ENCODE measurements around the gene TOMM20.

TOMM20 gene

DNA sequence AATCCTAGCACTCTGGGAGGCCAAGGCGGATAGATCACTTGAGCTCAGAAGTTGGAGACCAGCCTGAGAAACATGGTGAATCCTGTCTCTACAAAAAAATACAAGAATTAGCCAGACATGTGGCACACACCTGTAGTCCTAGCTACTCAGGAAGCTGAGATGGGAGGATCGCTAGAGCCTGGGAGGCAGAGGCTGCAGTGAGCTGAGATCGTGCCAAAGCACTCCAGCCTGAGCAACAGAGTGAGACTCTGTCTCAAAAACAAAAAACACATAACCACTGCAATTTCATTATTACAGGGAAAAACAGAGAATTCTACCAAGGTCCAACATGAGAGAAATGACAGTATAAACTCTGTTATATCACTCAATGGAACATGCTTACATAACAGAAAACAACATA is 4.4 kb upstream of the TOMM20 start:
- no peak for DNase-seq

DNA sequence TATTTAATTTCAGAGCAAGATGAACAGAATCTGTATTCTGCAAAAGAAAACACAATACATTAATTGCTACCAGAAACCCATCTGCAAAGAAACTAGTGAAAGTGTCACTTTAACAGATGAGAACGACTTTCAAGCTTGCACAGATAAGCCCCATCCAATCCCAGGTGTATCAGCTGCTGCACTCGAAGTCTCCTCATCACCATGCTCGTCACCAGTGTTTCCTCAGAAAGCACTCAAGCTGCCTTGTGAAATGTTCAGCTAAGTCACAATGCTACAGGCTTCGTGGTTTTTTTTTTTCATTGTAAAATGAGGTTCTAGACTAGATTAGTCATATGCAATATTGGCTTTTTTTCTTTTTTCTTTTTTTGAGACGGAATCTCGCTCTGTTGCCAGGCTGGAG is 3.3 kb upstream of the TOMM20 start:
- no peak for DNase-seq

DNA sequence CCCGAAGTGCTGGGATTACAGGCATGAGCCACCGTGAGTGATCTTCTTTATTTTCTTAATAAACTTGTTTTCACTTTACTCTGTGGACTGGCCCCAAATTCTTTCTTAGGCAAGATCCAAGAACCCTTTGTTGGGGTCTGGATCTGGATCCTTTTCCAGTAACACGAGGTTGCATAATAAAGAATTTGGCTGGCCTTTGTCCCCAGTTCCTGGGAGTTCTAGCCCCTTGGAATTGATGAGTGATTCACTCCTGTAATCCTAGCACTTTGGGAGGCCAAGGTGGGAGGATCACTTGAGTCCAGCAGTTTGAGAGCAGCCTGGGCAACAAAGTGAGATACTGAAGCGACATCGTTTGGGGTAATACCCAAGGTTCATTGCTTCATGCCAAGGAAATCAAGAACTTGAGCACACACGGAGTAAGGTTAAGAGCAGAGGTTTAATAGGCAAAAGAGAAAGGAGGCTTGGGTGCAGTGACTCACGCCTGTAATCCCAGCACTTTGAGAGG is 2.2 kb upstream of the TOMM20 start:
- DNase-seq, result no peak

GRCh38 chr1:235129774-235130570 is 1.3 kb upstream of the TOMM20 start:
- peak; percentile 25 for DNase-seq

GRCh38 chr1:235127732-235128455 is 743 bp downstream of the TOMM20 start:
- peak; percentile 37 for DNase-seq

- peak; percentile 38 for DNase-seq
These were observed 1.4 kb downstream of the TOMM20 start for GRCh38 chr1:235127203-235127602.

DNA sequence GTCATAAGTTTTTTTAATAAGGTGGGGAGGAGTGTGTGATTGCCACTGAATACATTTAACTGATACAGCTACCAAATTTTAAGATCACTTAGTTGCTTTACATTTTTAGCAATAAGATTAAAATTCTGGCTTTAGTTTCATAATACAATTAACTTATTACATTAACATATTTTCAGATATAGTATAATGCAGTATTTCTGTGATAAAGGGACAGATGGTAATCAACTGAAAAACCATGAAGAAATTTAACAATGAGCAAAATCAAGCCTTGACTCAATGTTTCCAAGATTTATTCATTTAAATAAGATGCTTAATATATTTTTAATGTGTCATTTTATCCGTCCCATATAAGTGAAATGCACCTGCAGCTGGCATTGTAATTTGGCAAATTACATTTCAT is 4.0 kb downstream of the TOMM20 start:
- no peak for DNase-seq

DNA sequence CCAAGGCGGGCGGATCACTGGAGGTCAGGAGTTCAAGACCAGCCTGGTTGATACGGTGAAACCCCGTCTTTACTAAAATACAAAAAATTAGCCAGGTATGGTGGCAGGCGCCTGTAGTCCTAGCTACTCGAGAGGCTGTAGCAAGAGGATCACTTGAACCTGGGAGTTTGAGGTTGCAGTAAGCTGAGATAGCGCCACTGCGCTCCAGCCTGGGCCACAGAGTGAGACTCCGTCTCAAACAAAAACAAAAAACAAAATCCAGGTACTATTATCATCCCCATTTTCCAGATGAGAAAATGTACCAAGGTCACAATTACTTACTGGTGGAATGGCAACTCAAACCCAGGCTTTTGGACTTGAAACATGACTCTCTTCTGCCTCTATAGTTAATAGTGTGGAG is 4.5 kb downstream of the TOMM20 start:
- DNase-seq, result no peak

DNA sequence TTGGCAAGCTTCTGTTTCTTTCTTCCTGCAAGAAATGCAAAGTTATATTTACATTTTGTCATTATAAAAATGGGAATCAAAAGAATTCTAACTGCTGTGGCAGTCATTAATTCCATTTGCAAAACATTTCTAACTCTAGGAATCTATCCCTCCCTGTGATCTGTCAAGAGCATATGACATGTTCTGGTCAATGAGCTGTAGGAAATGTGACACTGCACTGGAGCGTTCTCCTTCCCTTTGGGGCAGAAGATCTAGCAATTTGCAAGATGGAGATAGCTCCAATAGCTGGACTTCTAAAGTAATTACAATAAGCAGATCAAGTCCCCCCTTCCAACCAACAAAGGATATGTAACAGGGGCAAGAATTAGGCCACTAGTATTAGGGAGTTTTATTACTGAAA is 6.3 kb downstream of the TOMM20 start:
- DNase-seq, result no peak

- no peak for DNase-seq
These were observed 15.3 kb downstream of the TOMM20 start for GRCh38 chr1:235113183-235113917.

DNA sequence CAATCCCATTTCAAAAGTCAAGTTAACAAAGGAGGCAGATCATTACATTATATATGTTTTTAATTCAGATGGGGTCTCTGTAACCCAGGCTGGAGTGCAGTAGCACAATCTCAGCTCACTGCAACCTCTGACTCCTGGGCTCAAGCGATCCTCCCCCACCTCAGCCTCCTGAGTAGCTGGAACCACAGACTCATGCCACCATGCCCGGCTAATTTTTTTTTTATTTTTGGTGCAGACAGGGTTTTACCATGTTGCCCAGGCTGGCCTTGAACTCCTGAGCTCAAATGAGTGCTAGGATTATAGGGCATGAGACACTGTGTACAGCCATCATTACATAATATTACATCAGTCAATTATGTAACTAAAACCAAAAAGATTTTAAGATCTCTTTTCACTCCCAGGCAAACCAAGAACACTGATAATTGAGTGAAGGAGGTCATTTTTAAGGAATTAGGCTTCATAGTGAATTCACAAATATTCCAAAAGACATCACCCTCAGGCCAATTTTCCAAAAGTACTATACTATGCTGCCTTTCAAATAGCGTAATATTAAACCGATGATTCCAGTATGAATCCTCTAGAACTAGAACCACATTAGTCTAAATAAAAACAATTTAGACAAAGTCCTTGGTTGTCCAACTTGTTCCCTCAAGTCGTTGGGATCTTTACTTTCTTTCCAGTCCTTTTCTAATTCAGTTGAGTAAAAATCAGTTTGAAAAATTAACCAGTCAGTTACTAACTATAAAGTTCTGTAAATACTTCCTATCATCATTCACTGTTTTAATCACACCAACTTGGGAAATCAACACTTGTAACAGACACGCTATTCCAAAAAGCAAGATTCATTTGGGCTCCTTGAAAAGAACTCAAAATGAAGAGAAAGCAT is 16.1 kb downstream of the TOMM20 start:
- DNase-seq, result no peak

DNA sequence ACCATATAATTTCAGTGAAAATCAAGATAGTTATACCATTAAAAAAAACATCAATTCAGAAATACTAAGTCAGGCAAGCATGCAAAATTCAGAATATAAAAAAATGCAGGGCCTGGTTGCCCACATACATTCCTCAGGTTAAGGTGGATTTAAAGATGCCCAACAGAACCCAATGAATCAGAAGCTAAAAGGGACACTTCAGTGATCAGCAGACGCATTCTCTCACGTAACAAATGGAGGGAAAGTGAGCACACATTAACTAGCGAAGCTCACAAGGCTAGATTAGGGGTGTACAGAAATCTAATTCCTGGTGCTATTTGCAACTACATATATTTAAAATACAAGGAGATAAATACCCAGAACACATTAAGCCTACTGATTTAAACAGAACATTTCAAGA is 17.5 kb downstream of the TOMM20 start:
- DNase-seq, result no peak

GRCh38 chr1:235108876-235109275 is 19.8 kb downstream of the TOMM20 start:
- DNase-seq, result peak; percentile 27

- peak; percentile 31 for DNase-seq
These were observed 20.4 kb downstream of the TOMM20 start for GRCh38 chr1:235108185-235108593.

- DNase-seq, result peak; percentile 54
These were observed 21.1 kb downstream of the TOMM20 start for GRCh38 chr1:235107368-235108184.

- no peak for DNase-seq
These were observed 22.2 kb downstream of the TOMM20 start for GRCh38 chr1:235106457-235106856.

GRCh38 chr1:235105051-235106043 is 23.3 kb downstream of the TOMM20 start:
- DNase-seq, result peak; percentile 55

DNA sequence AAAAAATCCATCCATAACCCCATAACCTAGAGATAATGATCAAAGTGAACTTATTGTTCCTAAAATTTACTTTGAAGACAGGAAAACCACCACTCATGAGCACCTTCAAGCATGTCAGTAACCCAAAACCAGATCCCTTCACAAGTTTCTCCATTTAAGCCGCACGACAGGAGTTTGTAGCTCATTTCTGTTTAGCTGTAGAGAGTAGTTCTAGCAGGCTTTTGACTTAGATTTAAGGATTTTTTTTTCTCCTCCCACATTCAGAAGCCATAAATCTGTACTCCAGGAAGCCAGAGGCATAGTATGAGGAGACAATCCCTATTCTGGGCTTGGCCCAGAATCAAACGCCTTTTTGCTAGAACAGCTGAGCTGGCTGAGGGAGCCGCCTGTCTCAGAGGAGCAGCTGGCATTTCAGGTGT is 25.6 kb downstream of the TOMM20 start:
- no peak for DNase-seq

GRCh38 chr1:235102259-235102582 is 26.4 kb downstream of the TOMM20 start:
- no peak for DNase-seq

- DNase-seq, result no peak
These were observed 26.9 kb downstream of the TOMM20 start for GRCh38 chr1:235101558-235102258.

Measured in NCI-H82 (cell line).